IgD-negative memory B cell (primary cell): ENCODE results near the gene ZNF70. TPM values are rescaled to one million over a fixed set of nuclear protein-coding genes. Genes with fewer than 3 reads are reported as not detected.

Source experiments
- H3K27ac Mint-ChIP-seq, 3 donors: one replicate each; pipeline ENCODE4 v1.8.0; 2020 to 2022; ENCODE audit warnings: mild to moderate bottlenecking in 3 of 3, mixed read lengths in 3 of 3, moderate library complexity in 1 of 3
- H3K27me3 Mint-ChIP-seq: one replicate; pipeline ENCODE4 v1.8.0; 2021; ENCODE audit warnings: mixed read lengths
- H3K36me3 Mint-ChIP-seq: one replicate; pipeline ENCODE4 v1.8.0; 2020; ENCODE audit warnings: mild to moderate bottlenecking, mixed read lengths
- H3K4me1 Mint-ChIP-seq, 3 donors: one replicate each; pipeline ENCODE4 v1.8.0; 2020 to 2022; ENCODE audit warnings: mixed read lengths in 3 of 3, mild to moderate bottlenecking in 1 of 3
- H3K4me3 Mint-ChIP-seq, 4 donors: one replicate each; pipeline ENCODE4 v1.8.0; 2020 to 2022; ENCODE audit warnings: mild to moderate bottlenecking in 4 of 4, mixed read lengths in 4 of 4, moderate library complexity in 3 of 4
- H3K9me3 Mint-ChIP-seq, 3 donors: one replicate each; pipeline ENCODE4 v1.8.0; 2020 to 2021; ENCODE audit warnings: mixed read lengths in 3 of 3, mild to moderate bottlenecking in 1 of 3
- polyA plus RNA-seq: library from polyadenylated mRNA; unstranded; fragments of 300-500 nt; fragmentation: Illumina TruSeq; gene quantifications from one replicate; pipeline ENCODE4 v1.2.3, GENCODE V29; 2021

The ZNF70 gene
- polyA plus RNA-seq, 1 donor from 2014 or later = 0.20 TPM

GRCh38 chr22:23773483-23774113, 22.7 kb upstream of the ZNF70 start:
- Mint-ChIP-seq H3K9me3 (no peaks in the 10 kb centered on the region), H3K36me3 (no peaks in the 10 kb centered on the region), H3K27me3 (no peaks in the 10 kb centered on the region), H3K27ac (peak overlapping the region in 2 of 3 donors; percentile 13 to 50), H3K4me1 (peaks cover 13 to 18% (median 14%) of the 10 kb centered on the region in 3 donors), H3K4me3 (peak overlapping the region; percentile 59 to 83 (median 72))

- Mint-ChIP-seq H3K36me3 (no peaks in the 10 kb centered on the region), H3K9me3 (no peaks in the 10 kb centered on the region), H3K27ac (peak within 1 kb of the TSS; percentile 13 to 50 (median 39)), H3K27me3 (no peaks in the 10 kb centered on the region), H3K4me1 (peaks cover 13 to 18% (median 14%) of the 10 kb centered on the region in 3 donors), H3K4me3 (peak within 1 kb of the TSS; percentile 74 to 87 (median 80))
Measured at GRCh38 chr22:23772649-23773473, 21.9 kb upstream of the ZNF70 start, which contains the start of gene MMP11. MMP11 (plus strand) TSS chr22:23772849; CDS start chr22:23772871, 22 bp downstream.

GRCh38 chr22:23772315-23772648, 21.4 kb upstream of the ZNF70 start:
- Mint-ChIP-seq H3K27me3 (no peaks in the 10 kb centered on the region), H3K27ac (no peak overlapping the region), H3K36me3 (no peaks in the 10 kb centered on the region), H3K4me1 (peaks cover 13 to 18% (median 14%) of the 10 kb centered on the region in 3 donors), H3K9me3 (no peaks in the 10 kb centered on the region), H3K4me3 (peak overlapping the region; percentile 67 to 82 (median 76))

GRCh38 chr22:23769321-23769965, 18.5 kb upstream of the ZNF70 start:
- peak overlapping the region; percentile 23 to 85 (median 62) for H3K4me3 Mint-ChIP-seq
- no peaks in the 10 kb centered on the region for H3K27me3 Mint-ChIP-seq
- H3K4me1 Mint-ChIP-seq = peaks cover 24 to 33% (median 25%) of the 10 kb centered on the region in 3 donors
- no peaks in the 10 kb centered on the region for H3K9me3 Mint-ChIP-seq
- peak overlapping the region in 2 of 3 donors; percentile 53 to 77 for H3K27ac Mint-ChIP-seq
- H3K36me3 Mint-ChIP-seq = peaks cover 2% of the 10 kb centered on the region

GRCh38 chr22:23767673-23768548, 17.0 kb upstream of the ZNF70 start, which contains the start of gene CHCHD10:
CHCHD10 (minus strand) TSS chr22:23767972; CDS start chr22:23767874, 98 bp downstream.
- H3K4me3 Mint-ChIP-seq = peak within 1 kb of the TSS; percentile 82 to 94 (median 88)
- no peaks in the 10 kb centered on the region for H3K27me3 Mint-ChIP-seq
- peaks cover 20 to 33% (median 21%) of the 10 kb centered on the region in 3 donors for H3K4me1 Mint-ChIP-seq
- peak within 1 kb of the TSS; percentile 43 to 92 (median 77) for H3K27ac Mint-ChIP-seq
- no peaks in the 10 kb centered on the region for H3K9me3 Mint-ChIP-seq
- H3K36me3 Mint-ChIP-seq = peaks cover 2% of the 10 kb centered on the region

GRCh38 chr22:23767303-23767672, 16.4 kb upstream of the ZNF70 start:
- Mint-ChIP-seq H3K9me3 (no peaks in the 10 kb centered on the region), H3K4me3 (peak overlapping the region; percentile 76 to 93 (median 88)), H3K36me3 (peaks cover 2% of the 10 kb centered on the region), H3K27me3 (no peaks in the 10 kb centered on the region), H3K27ac (peak overlapping the region in 1 of 3 donors; percentile 77), H3K4me1 (peaks cover 20 to 38% (median 25%) of the 10 kb centered on the region in 3 donors)

GRCh38 chr22:23764899-23765881, 14.3 kb upstream of the ZNF70 start:
- Mint-ChIP-seq H3K9me3 (no peaks in the 10 kb centered on the region), H3K36me3 (peaks cover 3% of the 10 kb centered on the region), H3K4me3 (peak overlapping the region in 3 of 4 donors; percentile 57 to 80 (median 79)), H3K27ac (peak overlapping the region in 1 of 3 donors; percentile 84), H3K27me3 (no peaks in the 10 kb centered on the region), H3K4me1 (peaks cover 14 to 33% (median 27%) of the 10 kb centered on the region in 3 donors)

- Mint-ChIP-seq H3K27me3 (no peaks in the 10 kb centered on the region), H3K4me1 (peaks cover 11 to 28% (median 25%) of the 10 kb centered on the region in 3 donors), H3K4me3 (peak overlapping the region; percentile 59 to 89 (median 80)), H3K9me3 (no peaks in the 10 kb centered on the region), H3K27ac (peak overlapping the region in 2 of 3 donors; percentile 43 to 71), H3K36me3 (peaks cover 3% of the 10 kb centered on the region)
Measured at GRCh38 chr22:23763954-23764353, 13.0 kb upstream of the ZNF70 start.

- Mint-ChIP-seq H3K27ac (peak overlapping the region in 2 of 3 donors; percentile 43 to 71), H3K9me3 (no peaks in the 10 kb centered on the region), H3K4me1 (peaks cover 11 to 28% (median 25%) of the 10 kb centered on the region in 3 donors), H3K36me3 (peaks cover 3% of the 10 kb centered on the region), H3K4me3 (peak overlapping the region; percentile 65 to 89 (median 80)), H3K27me3 (no peaks in the 10 kb centered on the region)
Measured at GRCh38 chr22:23763579-23763945, 12.7 kb upstream of the ZNF70 start.

GRCh38 chr22:23762842-23763578, 12.1 kb upstream of the ZNF70 start, which contains the start of gene C22orf15:
C22orf15 (plus strand) TSS chr22:23762990; CDS start chr22:23763307, 317 bp downstream.
- H3K9me3 Mint-ChIP-seq = no peaks in the 10 kb centered on the region
- H3K4me1 Mint-ChIP-seq = peaks cover 11 to 28% (median 25%) of the 10 kb centered on the region in 3 donors
- no peaks in the 10 kb centered on the region for H3K27me3 Mint-ChIP-seq
- H3K27ac Mint-ChIP-seq = peak within 1 kb of the TSS in 2 of 3 donors; percentile 43 to 71
- peak within 1 kb of the TSS; percentile 65 to 89 (median 84) for H3K4me3 Mint-ChIP-seq
- peaks cover 3% of the 10 kb centered on the region for H3K36me3 Mint-ChIP-seq

GRCh38 chr22:23760056-23760455, 9.1 kb upstream of the ZNF70 start:
- peaks cover 1% of the 10 kb centered on the region for H3K27me3 Mint-ChIP-seq
- H3K4me1 Mint-ChIP-seq = peaks cover 11 to 32% (median 28%) of the 10 kb centered on the region in 3 donors
- no peak overlapping the region for H3K27ac Mint-ChIP-seq
- H3K4me3 Mint-ChIP-seq = no peak overlapping the region
- H3K36me3 Mint-ChIP-seq = peaks cover 2% of the 10 kb centered on the region
- no peaks in the 10 kb centered on the region for H3K9me3 Mint-ChIP-seq

- Mint-ChIP-seq H3K27me3 (peaks cover 2% of the 10 kb centered on the region), H3K4me3 (no peak overlapping the region), H3K27ac (no peak overlapping the region), H3K9me3 (no peaks in the 10 kb centered on the region), H3K4me1 (peaks cover 12 to 31% (median 27%) of the 10 kb centered on the region in 3 donors), H3K36me3 (peaks cover 2% of the 10 kb centered on the region)
Measured at GRCh38 chr22:23759566-23759965, 8.7 kb upstream of the ZNF70 start.
